Embryonic facial prominence (tissue), 1 donor: ENCODE data around the gene RP2.

ENCODE experiments used
- DNase-seq: peaks from one replicate; pipeline ENCODE4 v3.0.0-alpha.2; 2016; ENCODE audit errors: extremely low spot score

RP2 gene

GRCh38 chrX:46844913-46845312, 8.1 kb downstream of the RP2 start:
- DNase-seq, result no peak

GRCh38 chrX:46849933-46850332, 13.1 kb downstream of the RP2 start:
- DNase-seq, result no peak

GRCh38 chrX:46850771-46851170, 13.9 kb downstream of the RP2 start:
- no peak for DNase-seq

DNA sequence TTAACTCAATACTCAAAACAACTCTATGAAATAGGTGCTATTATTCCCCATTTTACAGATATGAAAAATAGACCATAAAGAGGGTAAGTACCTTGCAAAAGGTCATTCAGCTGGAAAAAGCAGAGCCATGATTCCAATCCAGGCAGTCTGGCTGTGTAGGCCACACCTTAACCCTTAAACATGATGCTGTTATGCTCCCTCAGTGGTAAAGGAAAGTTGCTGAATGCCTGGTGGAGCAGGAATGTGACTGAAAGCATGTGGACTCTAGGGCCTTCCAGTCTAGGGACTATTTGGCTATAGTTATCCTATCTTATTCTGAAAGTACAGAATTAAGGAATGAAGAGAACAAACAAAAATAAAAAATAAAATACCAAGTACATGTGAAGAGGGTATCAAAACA, 19.6 kb downstream of the RP2 start:
- DNase-seq, result no peak

GRCh38 chrX:46860557-46860956, 23.7 kb downstream of the RP2 start:
- no peak for DNase-seq

DNA sequence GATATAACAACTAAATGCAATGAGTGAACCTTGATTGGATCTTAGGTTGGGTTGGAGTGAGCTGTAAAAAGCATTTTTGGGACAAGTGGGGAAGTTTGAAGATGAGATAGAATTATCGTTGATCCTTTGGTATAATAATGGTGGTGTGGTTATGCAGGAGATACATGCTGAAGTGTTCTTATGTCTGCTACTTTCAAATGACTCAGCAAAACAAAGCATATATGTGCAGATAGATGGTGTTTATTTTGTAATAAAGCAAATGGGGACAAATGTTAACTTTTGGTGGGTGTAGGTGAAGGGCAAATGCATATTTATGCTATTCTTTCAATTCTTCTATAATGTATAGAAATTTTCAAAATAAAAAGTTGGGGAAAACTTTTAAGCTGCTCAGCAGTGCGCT, 26.2 kb downstream of the RP2 start:
- no peak for DNase-seq

DNA sequence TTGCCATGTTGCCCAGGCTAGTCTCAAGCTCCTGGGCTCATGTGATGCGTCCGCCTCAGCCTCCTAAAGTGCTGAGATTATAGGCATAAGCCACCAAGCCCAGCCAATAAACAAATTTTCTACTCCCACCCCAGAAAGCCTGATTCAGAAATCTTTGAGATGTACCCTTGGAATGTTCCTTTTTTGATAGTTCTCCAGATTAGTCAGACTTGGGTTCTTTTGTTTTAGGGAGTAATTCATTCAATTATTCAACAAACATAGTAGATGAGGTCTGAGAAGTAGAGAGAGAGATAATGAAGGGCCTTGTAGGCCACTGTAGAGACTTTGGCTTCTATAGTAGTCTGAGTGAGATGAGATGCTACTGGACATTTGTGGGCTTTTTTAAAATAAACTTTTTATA, 27.8 kb downstream of the RP2 start:
- DNase-seq, result no peak

GRCh38 chrX:46865281-46865680, 28.4 kb downstream of the RP2 start:
- DNase-seq, result no peak

- DNase-seq, result no peak
These were observed 29.9 kb downstream of the RP2 start for GRCh38 chrX:46866726-46867125.

GRCh38 chrX:46873746-46874145, 36.9 kb downstream of the RP2 start:
- no peak for DNase-seq

- DNase-seq, result no peak
These were observed 40.1 kb downstream of the RP2 start for GRCh38 chrX:46876901-46877300.

- DNase-seq, result no peak
These were observed 45.4 kb downstream of the RP2 start for GRCh38 chrX:46882266-46882665.

GRCh38 chrX:46884799-46885198, 48.0 kb downstream of the RP2 start:
- no peak for DNase-seq

DNA sequence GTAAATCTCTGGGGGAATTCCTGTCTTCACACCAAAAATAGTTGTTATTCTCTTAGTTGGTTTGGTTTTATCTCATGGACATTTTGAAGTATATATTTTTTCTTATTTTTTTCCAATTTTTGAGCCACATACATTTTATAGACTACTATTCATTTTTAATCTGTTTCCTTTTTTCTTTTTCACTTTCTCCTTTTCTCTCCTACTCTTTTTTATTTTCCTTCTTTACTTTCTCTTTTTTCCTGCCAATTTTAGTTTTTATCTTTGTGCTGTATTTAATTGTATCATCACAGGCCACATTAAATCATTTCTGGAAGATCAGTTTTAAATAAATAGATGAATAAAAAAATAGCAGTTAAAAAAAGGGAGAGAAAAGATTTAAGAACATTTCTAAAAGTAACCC, 61.4 kb downstream of the RP2 start:
- no peak for DNase-seq

- DNase-seq, result no peak
These were observed 66.8 kb downstream of the RP2 start for GRCh38 chrX:46903458-46904242.

- no peak for DNase-seq
These were observed 67.8 kb downstream of the RP2 start for GRCh38 chrX:46904626-46905025.

GRCh38 chrX:46910415-46910814, 73.6 kb downstream of the RP2 start:
- no peak for DNase-seq

DNA sequence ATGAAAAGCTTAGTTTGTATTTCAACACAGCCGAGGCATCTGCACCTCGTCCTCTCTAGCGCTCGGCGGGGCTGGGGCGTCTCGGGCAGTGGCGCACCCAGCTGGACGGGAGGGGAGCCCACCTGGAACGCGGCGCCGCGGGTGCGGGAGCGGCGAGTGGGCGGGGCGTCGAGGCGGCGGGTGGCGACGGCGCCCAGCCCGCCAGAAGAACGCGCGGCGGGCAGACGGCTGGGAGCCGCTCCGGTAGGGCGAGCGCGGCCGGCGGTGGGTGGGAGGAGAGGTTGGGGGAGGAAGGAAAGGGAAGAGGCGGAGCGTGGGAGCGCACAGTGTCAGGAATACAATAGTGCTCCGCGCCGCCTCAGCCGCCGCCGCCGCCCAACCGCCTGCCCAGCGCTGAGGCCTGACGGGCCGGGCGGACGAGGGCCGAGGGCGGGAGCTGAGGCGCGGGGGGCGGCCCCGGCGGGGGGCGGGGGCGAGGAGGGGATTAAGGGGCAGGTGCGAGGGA, 75.3 kb downstream of the RP2 start, which contains the start of gene JADE3:
TSS of gene JADE3 (plus strand) at position 324 of the 505 bp plus-strand sequence. CDS start 72,474 bp downstream, outside the sequence.
- peak; percentile 45 for DNase-seq

DNA sequence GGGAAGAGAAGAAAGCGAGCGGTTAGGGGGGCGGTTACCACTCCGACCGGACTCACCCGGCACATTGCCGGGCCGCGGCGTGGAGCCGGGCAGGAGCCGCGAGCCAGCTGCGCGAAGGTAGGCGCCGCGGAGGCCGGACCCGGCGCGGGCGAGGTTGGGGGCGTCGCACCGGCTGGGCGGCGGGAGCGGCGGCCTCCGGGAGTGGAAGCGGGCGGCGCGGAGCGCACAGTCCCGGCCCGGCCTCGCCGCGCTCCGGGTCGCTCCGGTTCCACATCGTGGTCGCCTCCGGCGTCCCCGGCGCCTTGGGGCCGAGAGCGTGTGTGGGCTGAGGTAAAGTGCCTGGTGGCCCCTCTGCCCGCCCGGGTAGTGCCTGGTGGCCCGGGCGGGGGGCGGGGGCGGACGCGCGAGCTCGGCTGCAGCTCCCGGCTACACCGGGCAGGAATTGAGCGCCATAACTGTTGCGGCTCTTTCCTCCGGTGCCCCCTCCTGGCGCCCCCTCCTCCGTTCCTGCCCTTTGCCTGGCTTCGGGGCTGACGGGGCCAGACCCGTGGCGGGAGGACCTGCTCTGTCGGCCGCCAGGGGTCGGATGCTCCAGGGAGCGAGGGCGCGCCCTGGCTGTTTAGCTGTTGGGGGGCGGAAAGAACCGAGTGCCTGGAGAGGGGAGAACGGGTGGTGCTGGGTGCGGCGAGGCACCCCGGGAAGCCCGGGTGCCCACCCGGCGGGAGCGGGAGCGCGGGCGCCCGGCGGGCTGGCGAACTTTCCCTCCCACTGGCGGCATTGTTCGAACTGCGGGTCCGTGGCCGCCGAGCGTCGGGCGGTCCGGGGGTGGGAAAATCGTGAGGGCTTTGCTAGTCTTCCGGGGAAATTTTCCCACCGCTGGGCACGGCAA, 76.0 kb downstream of the RP2 start:
- no peak for DNase-seq

- no peak for DNase-seq
These were observed 76.8 kb downstream of the RP2 start for GRCh38 chrX:46913667-46914066.

DNA sequence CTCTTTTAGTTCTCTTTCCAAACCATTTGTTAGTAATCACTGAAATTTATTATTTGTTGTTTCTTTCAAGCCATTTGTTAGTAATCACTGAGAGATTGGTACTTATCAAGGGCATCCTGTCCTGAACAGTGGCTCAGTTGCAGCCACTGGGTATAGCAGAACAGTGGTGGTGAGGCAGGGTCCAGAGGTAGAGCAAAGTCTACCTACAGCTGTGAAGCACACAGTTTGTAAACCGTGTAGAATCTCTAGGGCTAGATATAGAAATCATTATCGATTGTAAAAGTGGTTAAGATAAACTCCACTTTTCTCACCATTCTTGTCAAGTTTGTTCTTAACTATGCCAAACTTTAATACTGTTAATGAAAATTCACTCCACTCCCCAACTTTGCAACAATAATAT, 79.4 kb downstream of the RP2 start:
- no peak for DNase-seq

GRCh38 chrX:46917622-46918021, 80.8 kb downstream of the RP2 start:
- no peak for DNase-seq

- DNase-seq, result no peak
These were observed 81.6 kb downstream of the RP2 start for GRCh38 chrX:46918434-46918833.
